ENCODE measurements around the gene SPIN2A. TPM values are rescaled to one million over a fixed set of nuclear protein-coding genes. Genes with fewer than 3 reads are reported as not detected.

SPIN2A gene
- total and polyA plus RNA-seq, 2 donors (not counting 3 experiments of a cell fraction or from before 2014, with no cell fraction given): 0.22 to 0.75 TPM

Other genes with a start within 250 kb of the SPIN2A start
- 6.3 TPM in 2 replicates for gene SPIN3, start 141.9 kb downstream of the SPIN2A start, total RNA-seq
- gene SPIN3, start 141.9 kb downstream of the SPIN2A start, polyA plus RNA-seq: 2.3 and 3.0 TPM in 2 replicates
- gene SPIN2B, start 15.8 kb downstream of the SPIN2A start, total RNA-seq: 8.8 and 10.3 TPM in 2 replicates
- 7.1 and 7.4 TPM in 2 replicates for gene SPIN2B, start 15.8 kb downstream of the SPIN2A start, polyA plus RNA-seq
- gene FAAH2, start 149.3 kb upstream of the SPIN2A start, total RNA-seq: 0.15 and 0.28 TPM in 2 replicates
- gene FAAH2, start 149.3 kb upstream of the SPIN2A start, polyA plus RNA-seq: 0.06 and 0.21 TPM in 2 replicates

Measured in endothelial cell of umbilical vein (primary cell).